Neural progenitor cell (in vitro differentiated cells): Measurements from ENCODE around the gene TWNK. TPM values are rescaled to one million over a fixed set of nuclear protein-coding genes. Genes with fewer than 3 reads are reported as not detected.

Experiments used
- DNase-seq: peaks from one replicate; pipeline ENCODE4 v3.0.0-alpha.2; 2016; ENCODE audit warnings: low spot score
- H2AFZ ChIP-seq: fragments of 200-600 bp; sonication (generic); replicated peaks from 2 replicates; pipeline ENCODE4 v1.6.1; 2016; ENCODE audit warnings: antibody characterized with exemption
- H3F3A ChIP-seq: fragments of 200-600 bp; sonication (generic); 2 replicates; pipeline ENCODE4 v1.6.1; 2016; ENCODE audit warnings: antibody characterized with exemption, low read depth
- H3K27ac ChIP-seq: fragments of 200-600 bp; sonication (generic); 2 replicates; pipeline ENCODE4 v1.5.1; 2016; ENCODE audit warnings: mild to moderate bottlenecking
- H3K27me3 ChIP-seq: fragments of 200-600 bp; sonication (generic); 2 replicates; pipeline ENCODE4 v1.6.1; 2016; ENCODE audit warnings: mild to moderate bottlenecking, moderate library complexity
- H3K36me3 ChIP-seq: fragments of 200-600 bp; sonication (generic); 2 replicates; pipeline ENCODE4 v1.5.1; 2016
- H3K4me1 ChIP-seq: fragments of 200-600 bp; sonication (generic); 2 replicates; pipeline ENCODE4 v1.6.1; 2016; ENCODE audit warnings: mixed run types
- H3K4me2 ChIP-seq: fragments of 200-600 bp; sonication (generic); 2 replicates; pipeline ENCODE4 v1.6.1; 2016
- H3K4me3 ChIP-seq: fragments of 200-600 bp; sonication (generic); 2 replicates; pipeline ENCODE4 v1.5.1; 2016
- H3K79me2 ChIP-seq: fragments of 200-600 bp; sonication (generic); 2 replicates; pipeline ENCODE4 v1.6.1; 2016; ENCODE audit warnings: low read depth
- H3K9ac ChIP-seq: fragments of 200-600 bp; sonication (generic); 2 replicates; pipeline ENCODE4 v1.6.1; 2016
- H3K9me3 ChIP-seq: fragments of 200-600 bp; sonication (generic); 2 replicates; pipeline ENCODE4 v1.5.1; 2016; ENCODE audit warnings: low read depth
- H4K20me1 ChIP-seq: fragments of 200-600 bp; sonication (generic); 2 replicates; pipeline ENCODE4 v1.6.1; 2016; ENCODE audit warnings: low read depth
- H3K27ac Mint-ChIP-seq: 3 replicates; pipeline ENCODE4 v1.8.0; 2021; ENCODE audit warnings: mixed read lengths
- H3K27me3 Mint-ChIP-seq: 2 replicates; pipeline ENCODE4 v1.8.0; 2022; ENCODE audit warnings: low read depth, mild to moderate bottlenecking, inconsistent platforms, moderate library complexity, mixed read lengths; ENCODE audit not compliant: insufficient read depth
- H3K36me3 Mint-ChIP-seq: 3 replicates; pipeline ENCODE4 v1.8.0; 2021; ENCODE audit warnings: mixed read lengths
- H3K4me1 Mint-ChIP-seq: 3 replicates; pipeline ENCODE4 v1.8.0; 2021; ENCODE audit warnings: mixed read lengths
- H3K4me3 Mint-ChIP-seq: 3 replicates; pipeline ENCODE4 v1.8.0; 2021; ENCODE audit warnings: mild to moderate bottlenecking, moderate library complexity, mixed read lengths
- H3K9me3 Mint-ChIP-seq: 3 replicates; pipeline ENCODE4 v1.8.0; 2020; ENCODE audit warnings: mixed read lengths
- EZH2 ChIP-seq: fragments of 200-600 bp; sonication (generic); IDR thresholded peaks from 2 replicates; pipeline ENCODE4 v1.6.1; 2017; ENCODE audit warnings: antibody characterized with exemption, mild to moderate bottlenecking, moderate library complexity
- EZH2phosphoT487 ChIP-seq: fragments of 200-600 bp; sonication (generic); IDR thresholded peaks from 2 replicates; pipeline ENCODE4 v1.6.1; 2017; ENCODE audit warnings: antibody characterized with exemption
- total RNA-seq: library from RNA; depleted of rRNA; stranded (reverse); fragments of >200 nt; gene quantifications from 2 replicates; pipeline ENCODE4 v1.2.3, GENCODE V29; 2015; ENCODE audit warnings: low replicate concordance
- TF ChIP-seq, protein P1 (sequence below): fragments of 200-600 bp; sonication (generic); IDR thresholded peaks from 2 replicates; pipeline ENCODE4 v1.5.1; 2017; ENCODE audit warnings: antibody characterized with exemption, mild to moderate bottlenecking

Gene TWNK
- 6.4 and 7.1 TPM in 2 replicates for total RNA-seq

DNA sequence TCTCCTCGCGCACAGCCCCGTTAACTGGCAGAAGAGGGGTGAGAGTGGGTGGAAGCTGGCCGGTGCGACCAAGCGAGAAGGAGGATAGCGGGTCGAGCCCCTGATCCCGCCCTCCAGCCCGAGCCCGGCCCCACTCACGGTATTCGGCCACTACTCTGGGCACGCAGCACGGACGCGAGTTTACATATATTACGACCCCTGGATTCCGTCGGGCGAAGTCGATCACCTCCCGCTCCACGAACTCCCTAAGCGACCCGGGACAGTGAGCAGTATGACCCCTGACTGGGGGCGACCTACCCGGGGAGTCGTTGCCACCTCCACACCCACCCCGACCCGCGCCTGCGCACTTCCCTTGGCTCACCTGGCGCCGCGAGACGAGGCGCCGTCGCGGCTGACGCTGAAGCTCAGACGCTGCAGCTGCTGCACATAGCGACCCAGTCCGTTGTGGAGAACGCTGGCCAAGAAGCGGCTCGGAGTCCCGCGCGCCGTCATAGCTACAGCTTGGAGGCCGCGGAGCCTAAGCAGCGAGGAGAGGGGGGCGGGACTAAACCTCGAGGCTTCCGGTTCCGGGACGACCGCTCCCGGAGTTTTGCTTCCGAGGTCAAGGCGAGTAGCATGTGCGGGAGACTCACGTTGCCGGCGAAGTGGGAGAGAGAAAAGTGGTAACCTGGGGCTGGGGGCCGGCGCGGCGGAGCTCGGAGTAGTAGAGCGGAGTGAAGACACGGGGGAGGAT lies at the start of gene TWNK, which contains the start of gene MRPL43:
Gene TWNK, plus strand, starts transcription at position 592 of the 733 bp plus-strand sequence. CDS start 668 bp downstream, outside the sequence.
Gene MRPL43, minus strand, starts transcription at position 546 of the 733 bp plus-strand sequence. Its CDS starts 54 bp downstream, at position 492.
- DNase-seq, result peak; percentile 93
- no peaks in the 10 kb centered on the region for H3K9me3 ChIP-seq
- H3K36me3 ChIP-seq, result no peaks in the 10 kb centered on the region
- Mint-ChIP-seq H3K9me3 (no peaks in the 10 kb centered on the region), H3K4me3 (peak within 1 kb of the TSS; percentile 98), H3K4me1 (peaks cover 14% of the 10 kb centered on the region), H3K36me3 (peaks cover 19% of the 10 kb centered on the region), H3K27me3 (peaks cover 10% of the 10 kb centered on the region), H3K27ac (peak within 1 kb of the TSS; percentile 65)
- TF ChIP-seq, protein P1, sequence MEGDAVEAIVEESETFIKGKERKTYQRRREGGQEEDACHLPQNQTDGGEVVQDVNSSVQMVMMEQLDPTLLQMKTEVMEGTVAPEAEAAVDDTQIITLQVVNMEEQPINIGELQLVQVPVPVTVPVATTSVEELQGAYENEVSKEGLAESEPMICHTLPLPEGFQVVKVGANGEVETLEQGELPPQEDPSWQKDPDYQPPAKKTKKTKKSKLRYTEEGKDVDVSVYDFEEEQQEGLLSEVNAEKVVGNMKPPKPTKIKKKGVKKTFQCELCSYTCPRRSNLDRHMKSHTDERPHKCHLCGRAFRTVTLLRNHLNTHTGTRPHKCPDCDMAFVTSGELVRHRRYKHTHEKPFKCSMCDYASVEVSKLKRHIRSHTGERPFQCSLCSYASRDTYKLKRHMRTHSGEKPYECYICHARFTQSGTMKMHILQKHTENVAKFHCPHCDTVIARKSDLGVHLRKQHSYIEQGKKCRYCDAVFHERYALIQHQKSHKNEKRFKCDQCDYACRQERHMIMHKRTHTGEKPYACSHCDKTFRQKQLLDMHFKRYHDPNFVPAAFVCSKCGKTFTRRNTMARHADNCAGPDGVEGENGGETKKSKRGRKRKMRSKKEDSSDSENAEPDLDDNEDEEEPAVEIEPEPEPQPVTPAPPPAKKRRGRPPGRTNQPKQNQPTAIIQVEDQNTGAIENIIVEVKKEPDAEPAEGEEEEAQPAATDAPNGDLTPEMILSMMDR, result no peak
- peak; percentile 71 for TF ChIP-seq EZH2
- TF ChIP-seq EZH2phosphoT487, result peak; percentile 42
- H3K4me3 ChIP-seq, result peak within 1 kb of the TSS; percentile 96
- peak within 1 kb of the TSS; percentile 92 for H2AFZ ChIP-seq
- no peaks in the 10 kb centered on the region for H3K27me3 ChIP-seq
- peak within 1 kb of the TSS; percentile 89 for H3K4me2 ChIP-seq
- peaks cover 16% of the 10 kb centered on the region for H4K20me1 ChIP-seq
- peaks cover 5% of the 10 kb centered on the region for H3F3A ChIP-seq
- peak within 1 kb of the TSS; percentile 84 for H3K9ac ChIP-seq
- H3K27ac ChIP-seq, result peak within 1 kb of the TSS; percentile 14
- H3K4me1 ChIP-seq, result peaks cover 14% of the 10 kb centered on the region
- H3K79me2 ChIP-seq, result peaks cover 51% of the 10 kb centered on the region

- Mint-ChIP-seq H3K4me3 (no peak overlapping the region), H3K4me1 (no peaks in the 10 kb centered on the region), H3K36me3 (peaks cover 25% of the 10 kb centered on the region), H3K27ac (no peak overlapping the region), H3K27me3 (no peaks in the 10 kb centered on the region), H3K9me3 (no peaks in the 10 kb centered on the region)
- Histone ChIP-seq H3K27ac (no peak overlapping the region), H4K20me1 (no peaks in the 10 kb centered on the region), H3K4me1 (no peaks in the 10 kb centered on the region), H3K79me2 (no peaks in the 10 kb centered on the region), H3K9ac (no peak overlapping the region), H3K4me3 (no peak overlapping the region), H2AFZ (no peak overlapping the region), H3K4me2 (no peak overlapping the region), H3K36me3 (peaks cover 17% of the 10 kb centered on the region), H3K9me3 (no peaks in the 10 kb centered on the region), H3F3A (peaks cover 5% of the 10 kb centered on the region), H3K27me3 (no peaks in the 10 kb centered on the region)
- TF ChIP-seq EZH2 (no peak), EZH2phosphoT487 (no peak)
- TF ChIP-seq, protein P1, result no peak
- no peak for DNase-seq
Measured at GRCh38 chr10:100939763-100940344, 47.5 kb upstream of the TWNK start.

- peaks cover 28% of the 10 kb centered on the region for H3K36me3 Mint-ChIP-seq
- no peak overlapping the region for H3K9ac ChIP-seq
- no peaks in the 10 kb centered on the region for H3K4me1 Mint-ChIP-seq
- H3K27me3 Mint-ChIP-seq, result no peaks in the 10 kb centered on the region
- no peak overlapping the region for H3K4me3 ChIP-seq
- no peak overlapping the region for H2AFZ ChIP-seq
- H3K27ac Mint-ChIP-seq, result no peak overlapping the region
- no peak for DNase-seq
- H3F3A ChIP-seq, result peaks cover 5% of the 10 kb centered on the region
- no peak overlapping the region for H3K27ac ChIP-seq
- no peaks in the 10 kb centered on the region for H3K79me2 ChIP-seq
- H3K36me3 ChIP-seq, result peaks cover 23% of the 10 kb centered on the region
- H4K20me1 ChIP-seq, result no peaks in the 10 kb centered on the region
- H3K27me3 ChIP-seq, result no peaks in the 10 kb centered on the region
- H3K4me1 ChIP-seq, result no peaks in the 10 kb centered on the region
- H3K4me3 Mint-ChIP-seq, result no peak overlapping the region
- no peaks in the 10 kb centered on the region for H3K9me3 ChIP-seq
- H3K4me2 ChIP-seq, result no peak overlapping the region
- TF ChIP-seq EZH2 (no peak), EZH2phosphoT487 (no peak)
- TF ChIP-seq, protein P1, result no peak
- no peaks in the 10 kb centered on the region for H3K9me3 Mint-ChIP-seq
Measured at GRCh38 chr10:100942229-100942628, 45.1 kb upstream of the TWNK start.
